ENCODE results near the gene COL4A2. TPM values are rescaled to one million over a fixed set of nuclear protein-coding genes. Genes with fewer than 3 reads are reported as not detected.

Gene COL4A2
- total RNA-seq (2022) (54.6 and 66.0 TPM in 2 replicates), Bru-seq, nascent RNA (percentile 54 among the genes with signal in this experiment), BruChase-seq, experiment 1, labeled RNA remaining after a 6-hour chase (percentile 43 among the genes with signal in this experiment), BruChase-seq, experiment 2, labeled RNA remaining after a 2-hour chase (percentile 46 among the genes with signal in this experiment)
- long read RNA-seq, full-length matches to known transcripts: 41 of 93 reads
- long read RNA-seq, partial matches to known transcripts: 43 of 93 reads
- long read RNA-seq, other reads (novel, unspliced or antisense): 9 of 93 reads

DNA sequence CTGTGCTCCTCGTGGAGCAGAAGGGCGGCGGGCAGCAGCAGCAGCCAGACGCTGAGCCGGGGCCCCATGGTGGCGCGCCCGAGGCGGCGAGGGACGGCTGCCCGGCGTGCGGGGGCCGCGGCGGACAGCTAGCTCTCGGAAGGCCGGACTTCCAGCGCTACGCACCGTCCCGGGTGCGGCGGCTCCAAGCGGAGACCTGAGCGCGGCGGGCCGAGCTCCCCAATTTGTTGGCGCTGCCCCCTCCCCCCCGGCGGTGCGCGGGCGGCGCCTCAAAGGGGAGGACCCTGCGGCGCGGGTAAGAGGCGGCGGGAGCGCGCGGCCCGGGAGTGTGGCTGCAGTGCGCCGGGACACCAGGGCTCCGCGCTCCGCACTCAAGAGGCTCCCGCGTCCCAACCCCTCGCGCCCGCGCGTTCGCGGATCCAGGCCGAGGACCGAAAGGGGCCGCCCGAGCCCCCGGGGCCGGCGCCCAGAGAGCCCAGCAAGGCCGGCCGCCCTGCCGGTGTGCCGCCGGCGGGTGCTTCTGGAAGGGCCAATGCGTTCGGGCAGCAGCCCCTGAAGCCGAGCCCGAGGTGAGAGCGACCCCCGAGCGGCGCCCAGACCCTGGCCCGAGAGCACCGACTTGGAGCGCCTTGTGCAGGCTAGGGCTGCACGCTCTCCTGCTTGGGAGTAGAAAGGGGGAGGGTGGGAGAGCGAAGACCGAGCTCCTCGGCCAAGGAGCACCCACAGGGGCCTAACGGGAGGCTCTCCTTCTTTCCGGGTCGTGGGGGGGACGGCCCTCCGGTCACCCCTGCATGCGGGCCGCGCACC is at the start of gene COL4A2, which contains the start of gene COL4A1:
Gene COL4A2, plus strand, starts transcription at position 325 of the 807 bp plus-strand sequence. CDS start 620 bp downstream, outside the sequence.
Gene COL4A1, minus strand, starts transcription at position 198 of the 807 bp plus-strand sequence. Its CDS starts 130 bp downstream, at position 68.
- Mint-ChIP-seq H3K4me3 (ENCODE audit: unreplicated experiment) (peak within 1 kb of the TSS; percentile 90), H3K4me1 (ENCODE audit: insufficient read depth, unreplicated experiment) (peaks cover 32% of the 10 kb centered on the region), H3K27me3 (ENCODE audit: insufficient read depth, unreplicated experiment) (no peaks in the 10 kb centered on the region), H3K36me3 (ENCODE audit: insufficient read depth, unreplicated experiment) (peaks cover 5% of the 10 kb centered on the region), H3K27ac (ENCODE audit: low read depth, unreplicated experiment) (peak within 1 kb of the TSS; percentile 5), H3K9me3 (ENCODE audit: unreplicated experiment) (no peaks in the 10 kb centered on the region)
- TF ChIP-seq, protein P1, sequence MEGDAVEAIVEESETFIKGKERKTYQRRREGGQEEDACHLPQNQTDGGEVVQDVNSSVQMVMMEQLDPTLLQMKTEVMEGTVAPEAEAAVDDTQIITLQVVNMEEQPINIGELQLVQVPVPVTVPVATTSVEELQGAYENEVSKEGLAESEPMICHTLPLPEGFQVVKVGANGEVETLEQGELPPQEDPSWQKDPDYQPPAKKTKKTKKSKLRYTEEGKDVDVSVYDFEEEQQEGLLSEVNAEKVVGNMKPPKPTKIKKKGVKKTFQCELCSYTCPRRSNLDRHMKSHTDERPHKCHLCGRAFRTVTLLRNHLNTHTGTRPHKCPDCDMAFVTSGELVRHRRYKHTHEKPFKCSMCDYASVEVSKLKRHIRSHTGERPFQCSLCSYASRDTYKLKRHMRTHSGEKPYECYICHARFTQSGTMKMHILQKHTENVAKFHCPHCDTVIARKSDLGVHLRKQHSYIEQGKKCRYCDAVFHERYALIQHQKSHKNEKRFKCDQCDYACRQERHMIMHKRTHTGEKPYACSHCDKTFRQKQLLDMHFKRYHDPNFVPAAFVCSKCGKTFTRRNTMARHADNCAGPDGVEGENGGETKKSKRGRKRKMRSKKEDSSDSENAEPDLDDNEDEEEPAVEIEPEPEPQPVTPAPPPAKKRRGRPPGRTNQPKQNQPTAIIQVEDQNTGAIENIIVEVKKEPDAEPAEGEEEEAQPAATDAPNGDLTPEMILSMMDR (IDR thresholded peaks at IDR 0.05; ENCODE audit: unreplicated experiment): no peak
- POLR2A ChIA-PET: interaction anchor here (0.7 to 4.2 kb wide), 12 partner anchors 13 to 292 kb away, joined by 3 to 22 read pairs (median 4); partner anchors contain the start of gene RAB20
- peak; percentile 77 for DNase-seq (ENCODE audit: unreplicated experiment)
- BruUV-seq (replicated peaks): no TSS peak
- CTCF ChIA-PET: interaction anchor here (0.7 to 1.2 kb wide), 6 partner anchors 47 to 203 kb away, joined by 3 read pairs; no protein-coding TSS in a partner anchor
- intact Hi-C loops (cut with micrococcal nuclease): loop anchor here (1.0 to 5.0 kb wide), 4 partner anchors 40 to 105 kb away; no protein-coding TSS in a partner anchor

DNA sequence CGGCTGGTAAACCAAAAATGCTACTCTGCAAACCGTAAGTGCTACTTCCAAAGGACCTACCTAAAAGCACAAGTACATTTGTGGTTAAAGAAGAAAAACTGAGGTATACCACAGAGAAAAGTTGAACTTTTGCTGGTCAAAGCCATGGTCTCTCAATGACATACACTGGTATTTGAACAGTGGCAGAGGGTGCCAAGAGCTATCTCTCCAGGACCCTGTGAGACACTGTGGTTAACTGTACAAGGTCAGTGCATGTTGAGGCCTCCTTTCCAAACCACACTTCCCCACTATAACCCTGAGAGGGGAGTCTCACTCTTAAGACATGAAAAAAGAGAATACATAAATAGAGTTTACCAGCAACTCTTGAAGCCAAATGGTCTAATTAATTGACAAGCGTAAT is 49.7 kb upstream of the COL4A2 start:
- BruUV-seq (replicated peaks): no TSS peak
- CTCF ChIA-PET: interaction anchor here (0.6 to 1.0 kb wide), 3 partner anchors 160 to 1342 kb away, joined by 3 read pairs; no protein-coding TSS in a partner anchor
- Mint-ChIP-seq H3K9me3 (ENCODE audit: unreplicated experiment) (no peaks in the 10 kb centered on the region), H3K27me3 (ENCODE audit: insufficient read depth, unreplicated experiment) (no peaks in the 10 kb centered on the region), H3K36me3 (ENCODE audit: insufficient read depth, unreplicated experiment) (no peaks in the 10 kb centered on the region), H3K27ac (ENCODE audit: low read depth, unreplicated experiment) (no peak overlapping the region), H3K4me3 (ENCODE audit: unreplicated experiment) (no peak overlapping the region), H3K4me1 (ENCODE audit: insufficient read depth, unreplicated experiment) (peaks cover 30% of the 10 kb centered on the region)
- POLR2A ChIA-PET: no interaction called here
- DNase-seq (ENCODE audit: unreplicated experiment): no peak
- TF ChIP-seq, protein P1 (IDR thresholded peaks at IDR 0.05; ENCODE audit: unreplicated experiment): no peak
- intact Hi-C loops (cut with micrococcal nuclease): loop anchor here (5.0 kb wide), 1 partner anchor 50 kb away; the partner anchor contains the start of genes COL4A1 and COL4A2

DNA sequence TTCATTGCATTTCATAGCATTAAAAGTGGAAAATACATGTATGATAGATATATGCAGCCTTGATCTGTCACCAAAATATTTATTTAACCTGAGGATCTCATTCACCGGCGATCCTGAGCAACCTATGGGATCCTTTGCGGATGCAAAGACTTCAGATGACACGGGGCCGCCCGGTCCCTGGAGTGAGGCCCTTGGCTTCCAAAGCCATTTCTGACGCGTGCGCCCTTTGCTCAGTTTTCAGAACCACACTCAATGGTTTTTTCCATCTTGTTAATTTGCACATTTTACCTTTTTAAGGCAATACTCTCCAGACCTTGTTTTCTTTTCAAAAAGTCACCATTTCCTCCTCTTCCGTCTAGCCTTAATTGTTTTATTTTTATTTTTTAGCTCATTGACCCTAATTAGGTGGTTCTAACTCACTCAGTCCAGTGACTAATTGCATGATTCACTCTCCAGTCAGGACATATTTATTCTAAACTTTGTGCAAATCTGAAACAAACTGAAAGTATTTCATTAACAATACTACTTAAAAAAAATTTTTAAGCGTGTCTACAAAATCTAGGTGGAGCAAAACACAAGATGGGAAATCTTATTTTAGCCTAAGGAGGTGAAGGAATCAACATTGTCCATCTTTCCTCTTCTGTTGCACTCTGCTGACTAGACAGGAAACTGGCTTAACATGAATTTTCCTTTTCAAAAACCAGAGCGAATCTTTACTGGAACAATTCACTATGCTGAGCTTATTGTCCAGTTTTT is 48.0 kb upstream of the COL4A2 start:
- intact Hi-C loops (cut with micrococcal nuclease): loop anchor here (5.0 kb wide), 1 partner anchor 48 kb away; the partner anchor contains the start of genes COL4A1 and COL4A2
- BruUV-seq (replicated peaks): no TSS peak

More for the DNA sequence above, 48.0 kb upstream of the COL4A2 start:
- Mint-ChIP-seq H3K27ac (ENCODE audit: low read depth, unreplicated experiment) (peak overlapping the region; percentile 84), H3K4me1 (ENCODE audit: insufficient read depth, unreplicated experiment) (peaks cover 30% of the 10 kb centered on the region), H3K27me3 (ENCODE audit: insufficient read depth, unreplicated experiment) (no peaks in the 10 kb centered on the region), H3K4me3 (ENCODE audit: unreplicated experiment) (peak overlapping the region; percentile 39), H3K9me3 (ENCODE audit: unreplicated experiment) (no peaks in the 10 kb centered on the region), H3K36me3 (ENCODE audit: insufficient read depth, unreplicated experiment) (no peaks in the 10 kb centered on the region)
- ChIA-PET CTCF (interaction anchor here (0.6 to 1.2 kb wide), 4 partner anchors 11 to 157 kb away, joined by 3 to 4 read pairs (median 3); no protein-coding TSS in a partner anchor), POLR2A (interaction anchor here (0.6 to 0.9 kb wide), 7 partner anchors 21 to 1131 kb away, joined by 3 to 4 read pairs (median 3); partner anchors contain the start of genes COL4A1 and COL4A2)
- peak; percentile 28 for DNase-seq (ENCODE audit: unreplicated experiment)
- TF ChIP-seq, protein P1 (IDR thresholded peaks at IDR 0.05; ENCODE audit: unreplicated experiment): no peak
